Measurements from ENCODE around the gene SLC35D1. TPM values are rescaled to one million over a fixed set of nuclear protein-coding genes. Genes with fewer than 3 reads are reported as not detected.
"Not testable (repeated sequence)": the region's sequence is repeated elsewhere in the genome, so short reads cannot be mapped to it uniquely, and the experiment has no call there.

SLC35D1 gene
- total RNA-seq, 2 experiments from 2014 or later, result 8.3 to 8.4 TPM

- ChIA-PET CTCF (interaction anchor here (0.7 to 2.3 kb wide), 13 partner anchors 9 to 169 kb away, joined by 3 to 8 read pairs (median 3); partner anchors contain the start of gene SLC35D1), POLR2A (interaction anchor here (0.8 to 1.1 kb wide), 2 partner anchors 26 to 73 kb away, joined by 3 to 4 read pairs; no protein-coding TSS in a partner anchor)
- TF ChIP-seq CTCF (IDR thresholded peaks at IDR 0.05), result no peak
- Mint-ChIP-seq H3K36me3 (ENCODE audit: low read depth) (peaks cover 40% of the 10 kb centered on the region), H3K4me3 (peak overlapping the region; percentile 22), H3K4me1 (ENCODE audit: low read depth) (peaks cover 35% of the 10 kb centered on the region), H3K27me3 (no peaks in the 10 kb centered on the region), H3K27ac (peak overlapping the region; percentile 75), H3K9me3 (no peaks in the 10 kb centered on the region)
- DNase-seq (no peak), ATAC-seq (no peak)
- intact Hi-C loops (cut with micrococcal nuclease), result no loop called here
Observed at GRCh38 chr1:66980745-66981367, 73.1 kb downstream of the SLC35D1 start.

GRCh38 chr1:66979621-66980020 lies 74.3 kb downstream of the SLC35D1 start:
- POLR2A ChIA-PET, result not testable (repeated sequence)

GRCh38 chr1:66978201-66978600 lies 75.7 kb downstream of the SLC35D1 start:
- Mint-ChIP-seq H3K9me3 (no peaks in the 10 kb centered on the region), H3K27ac (no peak overlapping the region), H3K36me3 (ENCODE audit: low read depth) (peaks cover 30% of the 10 kb centered on the region), H3K27me3 (no peaks in the 10 kb centered on the region), H3K4me1 (ENCODE audit: low read depth) (peaks cover 24% of the 10 kb centered on the region), H3K4me3 (no peak overlapping the region)
- ChIA-PET POLR2A (interaction anchor here (0.6 kb wide), 1 partner anchor 44 kb away, joined by 3 read pairs; no protein-coding TSS in a partner anchor), CTCF (interaction anchor here (1.0 to 1.4 kb wide), 3 partner anchors 11 to 171 kb away, joined by 3 to 4 read pairs (median 4); no protein-coding TSS in a partner anchor)
- TF ChIP-seq CTCF (IDR thresholded peaks at IDR 0.05), result no peak
- intact Hi-C loops (cut with micrococcal nuclease), result no loop called here
- DNase-seq (no peak), ATAC-seq (no peak)

More at GRCh38 chr1:66979621-66980020, 74.3 kb downstream of the SLC35D1 start:
- H3K36me3 Mint-ChIP-seq (ENCODE audit: low read depth), result peaks cover 37% of the 10 kb centered on the region
- DNase-seq; ATAC-seq; H3K27me3 Mint-ChIP-seq; H3K27ac Mint-ChIP-seq; H3K4me3 Mint-ChIP-seq; intact Hi-C loops (cut with micrococcal nuclease); H3K9me3 Mint-ChIP-seq: not testable (repeated sequence)
- peaks cover 30% of the 10 kb centered on the region for H3K4me1 Mint-ChIP-seq (ENCODE audit: low read depth)
- CTCF ChIA-PET, result interaction anchor here (1.4 to 2.3 kb wide), 4 partner anchors 14 to 169 kb away, joined by 4 to 7 read pairs (median 4); no protein-coding TSS in a partner anchor

GRCh38 chr1:66968574-66968973 lies 85.4 kb downstream of the SLC35D1 start:
- intact Hi-C loops (cut with micrococcal nuclease), result no loop called here
- Mint-ChIP-seq H3K36me3 (ENCODE audit: low read depth) (peaks cover 56% of the 10 kb centered on the region), H3K27ac (peak overlapping the region; percentile 7), H3K9me3 (peaks cover 2% of the 10 kb centered on the region), H3K27me3 (no peaks in the 10 kb centered on the region), H3K4me3 (no peak overlapping the region), H3K4me1 (ENCODE audit: low read depth) (peaks cover 16% of the 10 kb centered on the region)
- ChIA-PET CTCF (no interaction called here), POLR2A (no interaction called here)
- ATAC-seq, result no peak
- TF ChIP-seq CTCF (IDR thresholded peaks at IDR 0.05), result no peak
- DNase-seq, result no peak

GRCh38 chr1:66966188-66966873 lies 87.6 kb downstream of the SLC35D1 start:
- H3K4me3 Mint-ChIP-seq; CTCF ChIA-PET; H3K27ac Mint-ChIP-seq; ATAC-seq; intact Hi-C loops (cut with micrococcal nuclease); H3K9me3 Mint-ChIP-seq; H3K27me3 Mint-ChIP-seq; DNase-seq: not testable (repeated sequence)
- Mint-ChIP-seq H3K4me1 (ENCODE audit: low read depth) (peaks cover 19% of the 10 kb centered on the region), H3K36me3 (ENCODE audit: low read depth) (peaks cover 64% of the 10 kb centered on the region)
- POLR2A ChIA-PET, result interaction anchor here (1.0 kb wide), 1 partner anchor 41 kb away, joined by 3 read pairs; the partner anchor contains the start of genes DNAI4 and MIER1
